HepG2 (cell line): ENCODE measurements around the gene SIGLEC14. TPM values are rescaled to one million over a fixed set of nuclear protein-coding genes. Genes with fewer than 3 reads are reported as not detected.

Experiments used
- CEBPB ChIP-seq: IDR thresholded peaks from 2 replicates; pipeline ENCODE4 v1.6.1; 2011; ENCODE audit warnings: low read depth, low read length, improper control_type of control experiment, borderline replicate concordance
- CEBPG ChIP-seq: IDR thresholded peaks from 2 replicates; pipeline ENCODE4 v1.6.1; 2016
- GATAD2A ChIP-seq: IDR thresholded peaks from 2 replicates; pipeline ENCODE4 v1.6.1; 2016
- KLF9 ChIP-seq: IDR thresholded peaks from 2 replicates; pipeline ENCODE4 v1.6.1; 2016; ENCODE audit warnings: low read depth
- NR2C2 ChIP-seq: sonication (generic); formaldehyde crosslinking; IDR thresholded peaks from 2 replicates; pipeline ENCODE4 v1.4.0; 2020; ENCODE audit warnings: missing genetic modification reagents, mild to moderate bottlenecking, moderate library complexity, borderline replicate concordance
- ONECUT2 ChIP-seq: sonication (generic); formaldehyde crosslinking; IDR thresholded peaks from 2 replicates; pipeline ENCODE4 v1.4.0; 2020; ENCODE audit warnings: missing genetic modification reagents
- PAWR ChIP-seq: sonication (generic); formaldehyde crosslinking; IDR thresholded peaks from 2 replicates; pipeline ENCODE4 v1.4.0; 2020; ENCODE audit warnings: missing genetic modification reagents, mild to moderate bottlenecking, borderline replicate concordance
- SIX1 ChIP-seq: sonication (generic); formaldehyde crosslinking; IDR thresholded peaks from 2 replicates; pipeline ENCODE4 v1.4.0; 2020; ENCODE audit warnings: missing genetic modification reagents, borderline replicate concordance
- TAF15 ChIP-seq: fragments of 200-400 bp; formaldehyde crosslinking; IDR thresholded peaks from one replicate; pipeline ENCODE4 v1.6.1; 2018; ENCODE audit warnings: mild to moderate bottlenecking, low read depth, low read length; ENCODE audit not compliant: poor library complexity, severe bottlenecking
- TBP ChIP-seq: sonication (generic); formaldehyde crosslinking; IDR thresholded peaks from 2 replicates; pipeline ENCODE4 v1.5.0; 2020; ENCODE audit warnings: missing genetic modification reagents
- ZFP36 ChIP-seq: fragments of 150-350 bp; IDR thresholded peaks from 2 replicates; pipeline ENCODE4 v1.6.1; 2018; ENCODE audit warnings: borderline replicate concordance, low read length, low read depth; ENCODE audit not compliant: partially characterized antibody
- ZNF160 ChIP-seq: sonication (generic); formaldehyde crosslinking; IDR thresholded peaks from 2 replicates; pipeline ENCODE4 v1.8.0; 2022; ENCODE audit warnings: mild to moderate bottlenecking, inconsistent platforms, missing genetic modification reagents
- ZNF572 ChIP-seq: sonication (generic); formaldehyde crosslinking; IDR thresholded peaks from 2 replicates; pipeline ENCODE4 v1.5.1; 2020; ENCODE audit warnings: mild to moderate bottlenecking, missing genetic modification reagents
- ZNF709 ChIP-seq: sonication (generic); formaldehyde crosslinking; IDR thresholded peaks from 2 replicates; pipeline ENCODE4 v1.5.0; 2020; ENCODE audit warnings: mild to moderate bottlenecking, missing genetic modification reagents
- ZNF788 ChIP-seq: sonication (generic); formaldehyde crosslinking; IDR thresholded peaks from 2 replicates; pipeline ENCODE4 v1.5.0; 2020; ENCODE audit warnings: mild to moderate bottlenecking, missing genetic modification reagents, borderline replicate concordance
- ZSCAN22 ChIP-seq: sonication (generic); formaldehyde crosslinking; IDR thresholded peaks from 2 replicates; pipeline ENCODE4 v1.4.0; 2020; ENCODE audit warnings: mild to moderate bottlenecking, missing genetic modification reagents
- polyA plus RNA-seq, 8 experiments: library from polyadenylated mRNA; depleted of rRNA in 3 of 8; stranded (reverse) in 7 of 8; unstranded in 1 of 8; fragments of >200 nt; fragmentation: Illumina TruSeq in 4 of 8; extraction: Trizol in 4 of 8; gene quantifications; 2 replicates each; pipeline versions ENCODE4 v1.2.1 to v1.2.3, GENCODE V29; 2011 to 2016; ENCODE audit warnings: low read depth in 4 of 8, missing spikeins in 1 of 8, mixed read lengths in 1 of 8; ENCODE audit not compliant: insufficient read depth in 1 of 8
- total RNA-seq, 5 experiments: library from RNA; depleted of rRNA; stranded (reverse); fragments of >200 nt; fragmentation: Illumina TruSeq; extraction: Trizol; gene quantifications; 2 replicates each; pipeline ENCODE4 v1.2.3, GENCODE V29; 2016; ENCODE audit warnings: low read depth in 1 of 5
- TF ChIP-seq, protein P1 (sequence below): sonication (generic); formaldehyde crosslinking; IDR thresholded peaks from 2 replicates; pipeline ENCODE4 v1.4.0; 2020; ENCODE audit warnings: missing genetic modification reagents, borderline replicate concordance
- TF ChIP-seq, protein P2 (sequence below): sonication (generic); formaldehyde crosslinking; IDR thresholded peaks from 2 replicates; pipeline ENCODE4; 2020; ENCODE audit warnings: missing genetic modification reagents, mild to moderate bottlenecking, borderline replicate concordance
- TF ChIP-seq, protein P3 (sequence below), 2 experiments: sonication (generic) in 1 of 2; formaldehyde crosslinking in 1 of 2; IDR thresholded peaks; 2 replicates each; pipeline versions ENCODE4 v1.4.0 to v1.6.1; 2018 to 2020; ENCODE audit warnings: missing genetic modification reagents in 2 of 2, borderline replicate concordance in 1 of 2, low read depth in 1 of 2, mild to moderate bottlenecking in 1 of 2, missing biosample characterization in 1 of 2

SIGLEC14 gene
- total and polyA plus RNA-seq, 2 of the 13 experiments (the other 11 are each of a cell fraction or from before 2014, with no cell fraction given): 0.05 to 0.09 TPM

DNA sequence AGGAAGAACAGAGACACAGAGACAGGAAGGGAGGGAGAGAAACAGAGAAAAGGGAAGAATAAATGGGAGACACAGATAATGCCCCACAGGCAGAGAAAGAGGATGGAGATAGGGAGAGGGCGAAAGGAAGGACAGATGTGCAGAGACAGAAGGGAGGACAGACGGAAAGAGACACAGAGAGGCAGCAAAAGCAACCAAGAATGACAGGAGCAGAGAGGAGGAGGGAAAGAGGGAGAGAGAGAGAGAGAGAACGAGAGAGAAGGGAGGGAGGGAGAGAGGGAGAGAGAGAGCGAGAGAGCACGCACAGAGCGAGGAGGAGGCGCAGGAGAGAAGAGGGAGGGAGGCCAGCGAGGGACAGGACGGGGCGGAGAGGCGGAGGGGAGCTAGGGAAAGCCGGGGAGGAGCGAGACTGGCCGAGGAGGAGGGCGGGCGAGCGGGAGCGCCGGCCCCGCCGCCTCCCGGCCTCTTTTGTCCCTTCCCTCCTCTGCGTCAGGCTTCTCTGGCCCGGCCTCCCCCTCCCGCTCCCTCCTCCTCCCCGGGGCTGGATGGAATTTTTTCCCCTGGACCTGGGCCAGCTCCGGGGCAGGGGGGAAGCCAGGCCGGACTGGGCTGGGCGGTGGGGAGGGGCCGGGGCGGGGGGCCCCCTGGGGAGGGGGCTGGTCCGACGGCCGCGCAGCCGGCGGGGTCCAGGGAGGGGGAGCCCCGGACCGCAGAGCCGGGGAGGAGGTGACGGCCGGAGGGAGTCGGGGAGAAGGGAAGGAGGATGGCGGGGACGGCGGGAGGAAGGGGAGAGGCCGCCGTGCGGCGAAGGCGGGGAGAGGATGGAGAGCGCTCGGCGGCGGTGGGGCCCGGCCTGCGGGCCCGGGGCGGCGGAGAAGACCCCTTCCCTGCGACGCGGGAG, 42.3 kb upstream of the SIGLEC14 start (continued):
- TF ChIP-seq ZNF788 (CRISPR knock-in tag): no peak
- TF ChIP-seq, protein P1, sequence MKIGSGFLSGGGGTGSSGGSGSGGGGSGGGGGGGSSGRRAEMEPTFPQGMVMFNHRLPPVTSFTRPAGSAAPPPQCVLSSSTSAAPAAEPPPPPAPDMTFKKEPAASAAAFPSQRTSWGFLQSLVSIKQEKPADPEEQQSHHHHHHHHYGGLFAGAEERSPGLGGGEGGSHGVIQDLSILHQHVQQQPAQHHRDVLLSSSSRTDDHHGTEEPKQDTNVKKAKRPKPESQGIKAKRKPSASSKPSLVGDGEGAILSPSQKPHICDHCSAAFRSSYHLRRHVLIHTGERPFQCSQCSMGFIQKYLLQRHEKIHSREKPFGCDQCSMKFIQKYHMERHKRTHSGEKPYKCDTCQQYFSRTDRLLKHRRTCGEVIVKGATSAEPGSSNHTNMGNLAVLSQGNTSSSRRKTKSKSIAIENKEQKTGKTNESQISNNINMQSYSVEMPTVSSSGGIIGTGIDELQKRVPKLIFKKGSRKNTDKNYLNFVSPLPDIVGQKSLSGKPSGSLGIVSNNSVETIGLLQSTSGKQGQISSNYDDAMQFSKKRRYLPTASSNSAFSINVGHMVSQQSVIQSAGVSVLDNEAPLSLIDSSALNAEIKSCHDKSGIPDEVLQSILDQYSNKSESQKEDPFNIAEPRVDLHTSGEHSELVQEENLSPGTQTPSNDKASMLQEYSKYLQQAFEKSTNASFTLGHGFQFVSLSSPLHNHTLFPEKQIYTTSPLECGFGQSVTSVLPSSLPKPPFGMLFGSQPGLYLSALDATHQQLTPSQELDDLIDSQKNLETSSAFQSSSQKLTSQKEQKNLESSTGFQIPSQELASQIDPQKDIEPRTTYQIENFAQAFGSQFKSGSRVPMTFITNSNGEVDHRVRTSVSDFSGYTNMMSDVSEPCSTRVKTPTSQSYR (CRISPR knock-in tag): no peak
- no peak for TF ChIP-seq ZNF709 (CRISPR knock-in tag)
- TF ChIP-seq ZNF572 (CRISPR knock-in tag): no peak
- peak; percentile 70; the same call in 1 of the 2 replicates for TF ChIP-seq ZSCAN22 (CRISPR knock-in tag)
- TF ChIP-seq, protein P2, sequence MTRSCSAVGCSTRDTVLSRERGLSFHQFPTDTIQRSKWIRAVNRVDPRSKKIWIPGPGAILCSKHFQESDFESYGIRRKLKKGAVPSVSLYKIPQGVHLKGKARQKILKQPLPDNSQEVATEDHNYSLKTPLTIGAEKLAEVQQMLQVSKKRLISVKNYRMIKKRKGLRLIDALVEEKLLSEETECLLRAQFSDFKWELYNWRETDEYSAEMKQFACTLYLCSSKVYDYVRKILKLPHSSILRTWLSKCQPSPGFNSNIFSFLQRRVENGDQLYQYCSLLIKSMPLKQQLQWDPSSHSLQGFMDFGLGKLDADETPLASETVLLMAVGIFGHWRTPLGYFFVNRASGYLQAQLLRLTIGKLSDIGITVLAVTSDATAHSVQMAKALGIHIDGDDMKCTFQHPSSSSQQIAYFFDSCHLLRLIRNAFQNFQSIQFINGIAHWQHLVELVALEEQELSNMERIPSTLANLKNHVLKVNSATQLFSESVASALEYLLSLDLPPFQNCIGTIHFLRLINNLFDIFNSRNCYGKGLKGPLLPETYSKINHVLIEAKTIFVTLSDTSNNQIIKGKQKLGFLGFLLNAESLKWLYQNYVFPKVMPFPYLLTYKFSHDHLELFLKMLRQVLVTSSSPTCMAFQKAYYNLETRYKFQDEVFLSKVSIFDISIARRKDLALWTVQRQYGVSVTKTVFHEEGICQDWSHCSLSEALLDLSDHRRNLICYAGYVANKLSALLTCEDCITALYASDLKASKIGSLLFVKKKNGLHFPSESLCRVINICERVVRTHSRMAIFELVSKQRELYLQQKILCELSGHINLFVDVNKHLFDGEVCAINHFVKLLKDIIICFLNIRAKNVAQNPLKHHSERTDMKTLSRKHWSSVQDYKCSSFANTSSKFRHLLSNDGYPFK (CRISPR knock-in tag): no peak
- TF ChIP-seq SIX1: no peak
- 0 out of 2 replicates have a peak, but pooled peaks have one; percentile 42 for TF ChIP-seq GATAD2A (CRISPR knock-in tag)
- TF ChIP-seq ZFP36: no peak
- TF ChIP-seq TBP (CRISPR knock-in tag): no peak
- no peak for TF ChIP-seq KLF9 (CRISPR knock-in tag)
- TF ChIP-seq PAWR (CRISPR knock-in tag): no peak
- TF ChIP-seq NR2C2 (CRISPR knock-in tag): no peak
- no peak for TF ChIP-seq ONECUT2 (CRISPR knock-in tag)
- TF ChIP-seq, protein P3, sequence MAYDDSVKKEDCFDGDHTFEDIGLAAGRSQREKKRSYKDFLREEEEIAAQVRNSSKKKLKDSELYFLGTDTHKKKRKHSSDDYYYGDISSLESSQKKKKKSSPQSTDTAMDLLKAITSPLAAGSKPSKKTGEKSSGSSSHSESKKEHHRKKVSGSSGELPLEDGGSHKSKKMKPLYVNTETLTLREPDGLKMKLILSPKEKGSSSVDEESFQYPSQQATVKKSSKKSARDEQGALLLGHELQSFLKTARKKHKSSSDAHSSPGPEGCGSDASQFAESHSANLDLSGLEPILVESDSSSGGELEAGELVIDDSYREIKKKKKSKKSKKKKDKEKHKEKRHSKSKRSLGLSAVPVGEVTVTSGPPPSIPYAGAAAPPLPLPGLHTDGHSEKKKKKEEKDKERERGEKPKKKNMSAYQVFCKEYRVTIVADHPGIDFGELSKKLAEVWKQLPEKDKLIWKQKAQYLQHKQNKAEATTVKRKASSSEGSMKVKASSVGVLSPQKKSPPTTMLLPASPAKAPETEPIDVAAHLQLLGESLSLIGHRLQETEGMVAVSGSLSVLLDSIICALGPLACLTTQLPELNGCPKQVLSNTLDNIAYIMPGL (CRISPR knock-in tag; IDR thresholded peaks at IDR 0.05; ENCODE audit: borderline replicate concordance in 1 of 2, low read depth in 1 of 2): no peak
- no peak for TF ChIP-seq TAF15
- TF ChIP-seq ZNF160 (CRISPR knock-in tag): no peak
- no peak for TF ChIP-seq CEBPG (CRISPR knock-in tag)
- no peak for TF ChIP-seq CEBPB
